Ishikawa (cell line): Measurements from ENCODE around the gene THSD4.

ENCODE experiments used
- EP300 ChIP-seq: IDR thresholded peaks from 2 replicates; pipeline ENCODE4 v1.6.1; 2012; ENCODE audit warnings: borderline replicate concordance
- TCF12 ChIP-seq: IDR thresholded peaks from 2 replicates; pipeline ENCODE4 v1.6.1; 2012; ENCODE audit warnings: low read depth
- TEAD4 ChIP-seq: IDR thresholded peaks from 2 replicates; pipeline ENCODE4 v1.6.1; 2012

DNA sequence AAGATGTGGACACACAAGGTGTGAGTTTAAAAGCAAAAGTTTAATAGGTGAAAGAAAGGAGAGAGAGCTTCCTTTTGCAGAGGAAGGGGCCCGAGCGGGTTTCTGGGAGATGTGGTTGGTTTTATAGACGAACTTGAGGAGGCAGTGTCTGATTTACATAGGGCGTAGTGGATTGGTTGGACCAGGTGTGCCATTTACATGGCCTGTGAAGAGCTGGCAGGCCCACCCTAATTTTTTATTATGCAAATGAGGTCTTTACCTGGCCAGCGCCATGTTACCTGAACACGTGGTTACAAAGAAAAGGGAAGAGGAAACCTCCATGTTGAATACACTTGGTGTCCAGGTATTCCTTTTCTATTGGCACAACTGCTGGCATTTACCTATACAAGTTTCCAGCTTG, 42.8 kb upstream of the THSD4 start:
- TF ChIP-seq TEAD4 = no peak
- TF ChIP-seq TCF12 = no peak
- no peak for TF ChIP-seq EP300
